Common myeloid progenitor, CD34-positive (primary cell): ENCODE measurements around the gene ST14.
"Not testable (repeated sequence)": the region's sequence is repeated elsewhere in the genome, so short reads cannot be mapped to it uniquely, and the experiment has no call there.

Experiments
- CTCF ChIA-PET: fragments of 350-600 bp; sonication (Branson Sonifier 250); formaldehyde crosslinking; loops from one replicate; lab custom pipeline; 2021; ENCODE audit warnings: antibody characterized with exemption; lab: Charles Lee
- POLR2A ChIA-PET: fragments of 350-600 bp; sonication (Branson Sonifier 250); formaldehyde crosslinking; loops from one replicate; lab custom pipeline; 2021; ENCODE audit warnings: antibody characterized with exemption; lab: Charles Lee
- DNase-seq, 3 donors: peaks; one replicate each; pipeline versions ENCODE4 v3.0.0 to v3.0.0-alpha.2; 2013
- H3K27ac ChIP-seq, 2 experiments: 1 replicate in 1 of 2; 2 replicates in 1 of 2; pipeline ENCODE4 v1.7.0; 2013; ENCODE audit warnings: inconsistent platforms in 2 of 2, low read length in 2 of 2, mild to moderate bottlenecking in 2 of 2, low read depth in 1 of 2, moderate library complexity in 1 of 2; ENCODE audit not compliant: severe bottlenecking in 2 of 2, insufficient read depth in 1 of 2, poor library complexity in 1 of 2
- H3K27me3 ChIP-seq, 5 experiments: replicated peaks in 2 of 5; 1 replicate in 3 of 5; 2 replicates in 2 of 5; pipeline versions ENCODE4 v1.6.1 to v1.7.0; 2013; ENCODE audit warnings: low read length in 4 of 5, mild to moderate bottlenecking in 2 of 5, moderate library complexity in 2 of 5, inconsistent platforms in 1 of 5; ENCODE audit not compliant: insufficient read depth in 5 of 5, control insufficient read depth in 4 of 5
- H3K36me3 ChIP-seq, 4 experiments: 1 replicate in 2 of 4; 2 replicates in 2 of 4; pipeline versions ENCODE4 v1.6.1 to v1.7.0; 2013; ENCODE audit warnings: low read length in 3 of 4, control low read depth in 1 of 4, mild to moderate bottlenecking in 1 of 4; ENCODE audit not compliant: control insufficient read depth in 4 of 4, insufficient read depth in 4 of 4
- H3K4me1 ChIP-seq, 4 experiments: 1 replicate in 3 of 4; 2 replicates in 1 of 4; pipeline versions ENCODE4 v1.6.1 to v1.7.1; 2013; ENCODE audit warnings: low read length in 3 of 4, mild to moderate bottlenecking in 3 of 4, control low read depth in 1 of 4, inconsistent platforms in 1 of 4, moderate library complexity in 1 of 4; ENCODE audit not compliant: control insufficient read depth in 4 of 4, insufficient read depth in 4 of 4; ENCODE audit errors: control extremely low read depth in 1 of 4
- H3K4me3 ChIP-seq, 7 experiments: 1 replicate in 4 of 7; 2 replicates in 3 of 7; pipeline versions ENCODE4 v1.5.1 to v1.7.0; 2013; ENCODE audit warnings: mild to moderate bottlenecking in 7 of 7, low read length in 6 of 7, moderate library complexity in 6 of 7, inconsistent platforms in 2 of 7, low read depth in 2 of 7, control low read depth in 1 of 7; ENCODE audit not compliant: insufficient read depth in 4 of 7, control insufficient read depth in 1 of 7; ENCODE audit errors: extremely low read depth in 1 of 7
- H3K9me3 ChIP-seq, 5 experiments: 1 replicate in 4 of 5; 2 replicates in 1 of 5; pipeline versions ENCODE4 v1.6.1 to v1.7.1; 2013; ENCODE audit warnings: low read length in 4 of 5, mild to moderate bottlenecking in 2 of 5, inconsistent platforms in 1 of 5, low read depth in 1 of 5, moderate library complexity in 1 of 5; ENCODE audit not compliant: control insufficient read depth in 4 of 5, insufficient read depth in 2 of 5; ENCODE audit errors: control extremely low read depth in 1 of 5
- WGBS: methylation state at CpG from one replicate; pipeline ENCODE4 v1.1.5; 2013; ENCODE audit not compliant: insufficient coverage; 5-methylcytosine and 5-hydroxymethylcytosine counted together

The ST14 gene

DNA sequence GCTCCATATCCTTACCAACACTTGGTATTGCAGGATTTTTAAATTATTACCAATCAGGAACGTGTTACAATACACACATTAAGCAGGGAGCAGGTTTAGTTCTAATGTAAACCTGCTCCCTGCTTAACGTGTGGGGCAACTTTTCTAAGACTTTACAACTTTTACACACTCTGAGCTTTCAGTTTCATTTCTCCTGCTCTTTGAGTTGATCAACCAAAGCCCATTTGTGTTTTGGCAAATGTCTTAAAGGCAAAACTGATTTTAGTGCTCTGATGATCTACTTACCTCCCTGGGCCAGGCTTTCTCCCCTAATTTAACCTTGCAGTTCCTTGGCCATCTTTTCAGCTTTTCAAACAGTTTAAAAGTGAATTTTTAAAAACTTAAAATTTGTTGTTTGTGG, 84.2 kb downstream of the ST14 start:
- CTCF ChIA-PET = no interaction called here
- peaks cover 4 to 32% (median 9%) of the 10 kb centered on the region in 4 experiments for H3K36me3 ChIP-seq
- 65% methylated on average over 2 of the region's 2 CpGs for WGBS
- H3K4me3 ChIP-seq = no peak overlapping the region
- POLR2A ChIA-PET = no interaction called here
- no peaks in the 10 kb centered on the region for H3K9me3 ChIP-seq
- H3K4me1 ChIP-seq = no peaks in the 10 kb centered on the region
- H3K27me3 ChIP-seq = no peaks in the 10 kb centered on the region
- DNase-seq = peak; percentile 4 to 32 (median 26)
- no peak overlapping the region for H3K27ac ChIP-seq

DNA sequence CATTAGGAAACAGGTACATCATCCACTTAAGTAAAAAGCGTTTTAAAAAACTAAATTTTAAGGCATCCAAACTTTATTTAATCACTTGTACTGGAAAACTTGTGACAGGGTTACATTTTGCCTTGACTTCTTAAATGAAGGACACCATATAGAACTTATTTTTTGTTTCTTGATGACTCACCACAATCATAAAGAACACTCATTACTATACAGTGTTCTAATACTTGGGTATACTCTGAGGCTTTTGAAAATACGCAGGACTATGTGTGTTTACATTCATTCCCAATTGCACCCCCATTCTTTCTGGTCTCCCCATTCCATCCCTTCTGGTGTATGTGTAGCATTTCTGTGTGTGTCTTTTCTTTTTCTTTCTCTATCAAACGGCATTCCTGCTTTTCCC, 85.3 kb downstream of the ST14 start:
- no peaks in the 10 kb centered on the region for H3K4me1 ChIP-seq
- 100% methylated on average over 1 of the region's 3 CpGs for WGBS
- CTCF ChIA-PET = no interaction called here
- no peaks in the 10 kb centered on the region for H3K9me3 ChIP-seq
- H3K36me3 ChIP-seq = peaks cover 2 to 22% (median 6%) of the 10 kb centered on the region in 4 experiments
- DNase-seq = no peak
- H3K27me3 ChIP-seq = no peaks in the 10 kb centered on the region
- H3K4me3 ChIP-seq = no peak overlapping the region
- H3K27ac ChIP-seq = peak overlapping the region in 1 of 2 experiments; percentile 0
- POLR2A ChIA-PET = no interaction called here

- H3K4me1 ChIP-seq, H3K9me3 ChIP-seq, H3K27me3 ChIP-seq, POLR2A ChIA-PET, H3K27ac ChIP-seq, H3K4me3 ChIP-seq, CTCF ChIA-PET: not testable (repeated sequence)
- peaks cover 2 to 24% (median 5%) of the 10 kb centered on the region in 4 experiments for H3K36me3 ChIP-seq
- 92% methylated on average over 5 of the region's 6 CpGs for WGBS
- peak in 1 of 3 donors; percentile 23 for DNase-seq
These were observed 85.8 kb downstream of the ST14 start for GRCh38 chr11:130245375-130245774.

- ChIA-PET POLR2A (no interaction called here), CTCF (no interaction called here)
- 100% methylated on average over 1 of the region's 1 CpG for WGBS
- Histone ChIP-seq H3K27me3 (no peaks in the 10 kb centered on the region), H3K4me1 (no peaks in the 10 kb centered on the region), H3K27ac (no peak overlapping the region), H3K36me3 (peaks cover 2 to 21% (median 6%) of the 10 kb centered on the region in 4 experiments), H3K4me3 (no peak overlapping the region), H3K9me3 (peaks cover 0 to 3% (median 0%) of the 10 kb centered on the region in 5 experiments)
- DNase-seq = no peak
These were observed 86.7 kb downstream of the ST14 start for GRCh38 chr11:130246270-130246669.

GRCh38 chr11:130246738-130247137, 87.2 kb downstream of the ST14 start:
- Histone ChIP-seq H3K4me1 (no peaks in the 10 kb centered on the region), H3K27ac (no peak overlapping the region), H3K36me3 (peaks cover 2 to 19% (median 5%) of the 10 kb centered on the region in 4 experiments), H3K9me3 (peaks cover 0 to 8% (median 0%) of the 10 kb centered on the region in 5 experiments), H3K4me3 (no peak overlapping the region), H3K27me3 (no peaks in the 10 kb centered on the region)
- DNase-seq = no peak
- POLR2A ChIA-PET = no interaction called here
- CTCF ChIA-PET = no interaction called here
- WGBS = 100% methylated on average over 2 of the region's 3 CpGs

GRCh38 chr11:130247319-130247718, 87.7 kb downstream of the ST14 start:
- H3K4me3 ChIP-seq = no peak overlapping the region
- no peaks in the 10 kb centered on the region for H3K27me3 ChIP-seq
- no peaks in the 10 kb centered on the region for H3K4me1 ChIP-seq
- POLR2A ChIA-PET = no interaction called here
- H3K9me3 ChIP-seq = peaks cover 0 to 11% (median 0%) of the 10 kb centered on the region in 5 experiments
- peaks cover 2 to 19% (median 5%) of the 10 kb centered on the region in 4 experiments for H3K36me3 ChIP-seq
- no peak for DNase-seq
- H3K27ac ChIP-seq = peak overlapping the region in 1 of 2 experiments; percentile 30
- WGBS = 100% methylated on average over 2 of the region's 2 CpGs
- CTCF ChIA-PET = no interaction called here

DNA sequence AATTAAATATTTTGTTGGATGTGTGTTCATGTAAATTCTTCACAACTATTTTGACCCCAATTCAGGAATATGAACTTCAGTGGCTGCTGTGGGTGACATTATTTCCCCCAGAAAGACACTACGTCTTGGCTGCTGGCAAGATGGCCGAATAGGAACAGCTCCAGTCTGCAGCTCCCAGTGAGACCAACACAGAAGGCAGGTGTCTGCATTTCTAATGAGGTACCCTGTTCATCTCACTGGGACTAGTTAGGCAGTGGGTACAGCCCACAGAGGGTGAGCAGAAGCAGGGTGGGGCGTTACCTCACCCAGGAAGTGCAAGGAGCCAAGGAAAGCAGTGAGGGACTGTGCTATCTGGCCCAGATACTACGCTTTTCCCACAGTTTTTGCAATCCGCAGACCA, 89.8 kb downstream of the ST14 start:
- 100% methylated on average over 3 of the region's 5 CpGs for WGBS
- CTCF ChIA-PET = no interaction called here
- POLR2A ChIA-PET = no interaction called here
- Histone ChIP-seq H3K27me3 (no peaks in the 10 kb centered on the region), H3K9me3 (peaks cover 0 to 11% (median 0%) of the 10 kb centered on the region in 5 experiments), H3K4me1 (no peaks in the 10 kb centered on the region), H3K36me3 (peaks cover 0 to 19% (median 5%) of the 10 kb centered on the region in 4 experiments), H3K27ac (no peak overlapping the region), H3K4me3 (no peak overlapping the region)
- no peak for DNase-seq
